SU-DHL-6 (cell line): Measurements from ENCODE around the gene SQOR.

Experiments
- H2AFZ ChIP-seq: fragments of 200-600 bp; sonication (generic); 2 replicates; pipeline ENCODE4 v1.6.1; 2014; ENCODE audit warnings: low read depth, mild to moderate bottlenecking, moderate library complexity, mixed read lengths, antibody characterized with exemption, low read length; ENCODE audit not compliant: severe bottlenecking
- H3F3A ChIP-seq: fragments of 200-600 bp; shearing (Covaris generic); 2 replicates; pipeline ENCODE4 v1.6.0; 2016; ENCODE audit warnings: antibody characterized with exemption, mild to moderate bottlenecking; ENCODE audit not compliant: insufficient read depth
- H3K27ac ChIP-seq: fragments of 200-600 bp; sonication (generic); 2 replicates; pipeline ENCODE4 v1.5.1; 2016; ENCODE audit warnings: low read depth, mild to moderate bottlenecking, low read length, moderate library complexity, mixed read lengths
- H3K27me3 ChIP-seq: fragments of 200-600 bp; sonication (generic), shearing (Covaris generic); 2 replicates; pipeline ENCODE4 v1.6.0; 2014; ENCODE audit warnings: mild to moderate bottlenecking, low read length
- H3K36me3 ChIP-seq: fragments of 200-600 bp; sonication (generic); 2 replicates; pipeline ENCODE4 v1.6.1; 2014; ENCODE audit warnings: mild to moderate bottlenecking, low read length, mixed read lengths
- H3K4me2 ChIP-seq: fragments of 300-600, 200-600 bp; shearing (Covaris generic), sonication (generic); 2 replicates; pipeline ENCODE4 v1.6.0; 2014; ENCODE audit warnings: low read length, low read depth, mild to moderate bottlenecking; ENCODE audit not compliant: poor library complexity, severe bottlenecking
- H3K4me3 ChIP-seq: fragments of 200-600 bp; sonication (generic); 2 replicates; pipeline ENCODE4 v1.5.1; 2014; ENCODE audit warnings: antibody characterized with exemption, low read length, mild to moderate bottlenecking, mixed read lengths; ENCODE audit not compliant: insufficient read depth, poor library complexity, severe bottlenecking
- H3K79me2 ChIP-seq: fragments of 200-600 bp; sonication (generic); 2 replicates; pipeline ENCODE4 v1.6.1; 2014; ENCODE audit warnings: mild to moderate bottlenecking, low read length, moderate library complexity; ENCODE audit not compliant: insufficient read depth
- H3K9ac ChIP-seq: fragments of 200-600 bp; sonication (generic); 2 replicates; pipeline ENCODE4 v1.7.0; 2014; ENCODE audit warnings: mild to moderate bottlenecking, low read length
- H3K9me2 ChIP-seq: fragments of 200-600 bp; sonication (generic); replicated peaks from 2 replicates; pipeline ENCODE4 v1.6.1; 2014; ENCODE audit warnings: low read length; ENCODE audit not compliant: insufficient read depth
- H3K9me3 ChIP-seq: fragments of 200-600 bp; sonication (generic); 2 replicates; pipeline ENCODE4 v1.6.1; 2014; ENCODE audit warnings: low read length, mixed read lengths; ENCODE audit not compliant: insufficient read depth
- H4K20me1 ChIP-seq: fragments of 200-600 bp; sonication (generic); 2 replicates; pipeline ENCODE4 v1.6.1; 2014; ENCODE audit warnings: low read depth, mild to moderate bottlenecking, antibody characterized with exemption, low read length, moderate library complexity, mixed read lengths
- CTCF ChIP-seq: fragments of 200-600 bp; sonication (generic); IDR thresholded peaks from one replicate; pipeline ENCODE4 v1.5.1; 2017; ENCODE audit warnings: antibody characterized with exemption, mild to moderate bottlenecking, low read length, moderate library complexity; ENCODE audit not compliant: insufficient read depth, poor library complexity, severe bottlenecking
- EZH2phosphoT487 ChIP-seq: fragments of 200-600 bp; sonication (generic), shearing (Covaris generic); conservative IDR thresholded peaks from 2 replicates; pipeline ENCODE4 v1.6.1; 2018; ENCODE audit warnings: mild to moderate bottlenecking, antibody characterized with exemption, low read length, moderate library complexity, mixed read lengths

The SQOR gene

GRCh38 chr15:45612790-45613415, 21.9 kb upstream of the SQOR start:
- no peak overlapping the region for H3K4me2 ChIP-seq
- H3K4me3 ChIP-seq = no peak overlapping the region
- no peaks in the 10 kb centered on the region for H3K79me2 ChIP-seq
- H3K9me3 ChIP-seq = no peaks in the 10 kb centered on the region
- H3K36me3 ChIP-seq = peaks cover 11% of the 10 kb centered on the region; the same call in 1 of the 2 replicates
- no peaks in the 10 kb centered on the region for H4K20me1 ChIP-seq
- TF ChIP-seq EZH2phosphoT487 (no peak), CTCF (no peak)
- no peak overlapping the region for H3K27ac ChIP-seq
- no peaks in the 10 kb centered on the region for H3K9me2 ChIP-seq
- H3K9ac ChIP-seq = no peak overlapping the region
- no peaks in the 10 kb centered on the region for H3K27me3 ChIP-seq
- no peak overlapping the region for H2AFZ ChIP-seq
- peaks cover 11% of the 10 kb centered on the region for H3F3A ChIP-seq

- no peak overlapping the region for H2AFZ ChIP-seq
- TF ChIP-seq EZH2phosphoT487 = no peak
- no peak for TF ChIP-seq CTCF
- H3K9me2 ChIP-seq = no peaks in the 10 kb centered on the region
- H3K36me3 ChIP-seq = no peaks in the 10 kb centered on the region
- H3K4me3 ChIP-seq = no peak overlapping the region
- no peak overlapping the region for H3K9ac ChIP-seq
- no peak overlapping the region for H3K4me2 ChIP-seq
- no peaks in the 10 kb centered on the region for H3K27me3 ChIP-seq
- H3K9me3 ChIP-seq = no peaks in the 10 kb centered on the region
- H4K20me1 ChIP-seq = no peaks in the 10 kb centered on the region
- no peaks in the 10 kb centered on the region; the same call in 1 of the 2 replicates for H3F3A ChIP-seq
- H3K79me2 ChIP-seq = no peaks in the 10 kb centered on the region
- no peak overlapping the region for H3K27ac ChIP-seq
These were observed 17.9 kb upstream of the SQOR start for GRCh38 chr15:45616901-45617323.

GRCh38 chr15:45618813-45619212, 16.0 kb upstream of the SQOR start:
- H3K9me2 ChIP-seq = no peaks in the 10 kb centered on the region
- no peak overlapping the region for H2AFZ ChIP-seq
- no peaks in the 10 kb centered on the region for H3K27me3 ChIP-seq
- no peaks in the 10 kb centered on the region for H3K79me2 ChIP-seq
- no peaks in the 10 kb centered on the region for H3K36me3 ChIP-seq
- TF ChIP-seq CTCF = no peak
- TF ChIP-seq EZH2phosphoT487 = no peak
- no peaks in the 10 kb centered on the region for H4K20me1 ChIP-seq
- H3K4me3 ChIP-seq = no peak overlapping the region
- H3K27ac ChIP-seq = no peak overlapping the region
- H3K4me2 ChIP-seq = no peak overlapping the region
- no peaks in the 10 kb centered on the region for H3K9me3 ChIP-seq
- H3K9ac ChIP-seq = no peak overlapping the region
- no peaks in the 10 kb centered on the region for H3F3A ChIP-seq
